Measurements from ENCODE around the gene CCDC149.

- TF ChIP-seq CTCF (IDR thresholded peaks at IDR 0.05; ENCODE audit: low read depth, low read length) (no peak), EZH2phosphoT487 (IDR thresholded peaks at IDR 0.05; ENCODE audit: low read depth) (no peak)
Observed at GRCh38 chr4:24937917-24938281, 25.1 kb upstream of the CCDC149 start.
